Measurements from ENCODE around the gene PRDX6. TPM values are rescaled to one million over a fixed set of nuclear protein-coding genes. Genes with fewer than 3 reads are reported as not detected.

The PRDX6 gene
- total and polyA plus RNA-seq, 7 donors, result 369 to 592 (median 529) TPM

DNA sequence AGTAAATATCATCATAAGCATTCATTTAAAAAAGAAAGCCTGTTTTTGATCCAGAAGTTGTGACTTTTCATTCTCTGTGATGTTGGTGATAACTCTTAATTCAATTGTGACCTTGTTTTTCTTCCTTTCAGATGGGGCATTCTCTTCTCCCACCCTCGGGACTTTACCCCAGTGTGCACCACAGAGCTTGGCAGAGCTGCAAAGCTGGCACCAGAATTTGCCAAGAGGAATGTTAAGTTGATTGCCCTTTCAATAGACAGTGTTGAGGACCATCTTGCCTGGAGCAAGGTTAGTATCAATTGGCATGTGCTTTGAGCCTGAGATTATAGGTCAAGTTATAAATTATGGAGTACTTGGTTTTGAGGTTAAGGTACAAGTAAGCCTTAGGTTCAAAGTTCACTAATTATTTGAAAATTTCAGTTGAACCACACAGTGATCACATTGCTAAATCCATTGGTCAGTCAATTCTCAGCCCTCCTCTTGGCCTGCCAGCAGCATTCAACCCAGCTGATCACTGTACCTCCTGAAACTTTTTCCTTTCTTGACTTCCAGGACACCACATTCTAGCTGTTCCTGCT is 4.1 kb downstream of the PRDX6 start:
- peaks cover 27 to 70% of the 10 kb centered on the region in 2 donors for H3K36me3 ChIP-seq (ENCODE audit: insufficient read depth in 1 of 2, low read depth in 1 of 2)
- H3K9me3 ChIP-seq, result no peaks in the 10 kb centered on the region
- WGBS, 3 donors, result 8 to 23% (median 19%) methylated on average over 1 of the region's 1 CpG
- H3K27me3 ChIP-seq (ENCODE audit: insufficient read depth in 3 of 3, low read length in 2 of 3), result no peaks in the 10 kb centered on the region
- peak overlapping the region; percentile 88 for H3K4me3 ChIP-seq
- intact Hi-C loops (cut with DNase I), result loop anchor here in 1 of 2 donors (10.0 kb wide), 1 partner anchor 454 kb away; no protein-coding TSS in a partner anchor
- TF ChIP-seq, protein P1, sequence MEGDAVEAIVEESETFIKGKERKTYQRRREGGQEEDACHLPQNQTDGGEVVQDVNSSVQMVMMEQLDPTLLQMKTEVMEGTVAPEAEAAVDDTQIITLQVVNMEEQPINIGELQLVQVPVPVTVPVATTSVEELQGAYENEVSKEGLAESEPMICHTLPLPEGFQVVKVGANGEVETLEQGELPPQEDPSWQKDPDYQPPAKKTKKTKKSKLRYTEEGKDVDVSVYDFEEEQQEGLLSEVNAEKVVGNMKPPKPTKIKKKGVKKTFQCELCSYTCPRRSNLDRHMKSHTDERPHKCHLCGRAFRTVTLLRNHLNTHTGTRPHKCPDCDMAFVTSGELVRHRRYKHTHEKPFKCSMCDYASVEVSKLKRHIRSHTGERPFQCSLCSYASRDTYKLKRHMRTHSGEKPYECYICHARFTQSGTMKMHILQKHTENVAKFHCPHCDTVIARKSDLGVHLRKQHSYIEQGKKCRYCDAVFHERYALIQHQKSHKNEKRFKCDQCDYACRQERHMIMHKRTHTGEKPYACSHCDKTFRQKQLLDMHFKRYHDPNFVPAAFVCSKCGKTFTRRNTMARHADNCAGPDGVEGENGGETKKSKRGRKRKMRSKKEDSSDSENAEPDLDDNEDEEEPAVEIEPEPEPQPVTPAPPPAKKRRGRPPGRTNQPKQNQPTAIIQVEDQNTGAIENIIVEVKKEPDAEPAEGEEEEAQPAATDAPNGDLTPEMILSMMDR (IDR thresholded peaks at IDR 0.05), result no peak
- H3K4me1 ChIP-seq, result peaks cover 34% of the 10 kb centered on the region
- no peak overlapping the region for H3K27ac ChIP-seq
- ATAC-seq (no peak), DNase-seq (no peak)

DNA sequence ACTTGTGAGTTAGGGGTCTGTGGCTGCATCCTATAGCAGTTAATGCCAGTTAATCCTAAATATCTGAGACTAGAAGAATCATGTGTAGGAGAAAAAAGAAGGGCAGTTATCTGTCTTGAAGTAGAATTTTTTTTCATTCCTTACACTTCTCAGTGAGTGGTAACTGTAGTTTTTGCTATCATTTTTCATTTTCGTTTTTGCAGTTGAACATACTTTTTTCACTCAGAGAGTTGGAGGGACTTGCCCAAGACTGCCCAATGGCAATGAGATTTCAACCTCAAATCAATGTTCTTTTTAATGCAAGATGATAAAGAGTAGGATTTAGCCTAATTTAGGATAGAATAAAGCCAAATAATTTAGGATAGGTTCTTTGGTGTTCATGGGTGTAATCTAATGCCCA is 5.5 kb downstream of the PRDX6 start:
- intact Hi-C loops (cut with DNase I), result loop anchor here in 1 of 2 donors (10.0 kb wide), 1 partner anchor 452 kb away; no protein-coding TSS in a partner anchor
- H3K4me3 ChIP-seq, result no peak overlapping the region
- 82 to 97% (median 90%) methylated on average over 1 of the region's 1 CpG for WGBS, 3 donors
- H3K36me3 ChIP-seq (ENCODE audit: insufficient read depth in 1 of 2, low read depth in 1 of 2), result peaks cover 33 to 84% of the 10 kb centered on the region in 2 donors
- TF ChIP-seq, protein P1 (IDR thresholded peaks at IDR 0.05), result no peak
- H3K9me3 ChIP-seq, result no peaks in the 10 kb centered on the region
- H3K27ac ChIP-seq, result no peak overlapping the region
- no peaks in the 10 kb centered on the region for H3K27me3 ChIP-seq (ENCODE audit: insufficient read depth in 3 of 3, low read length in 2 of 3)
- H3K4me1 ChIP-seq, result peaks cover 34% of the 10 kb centered on the region
- ATAC-seq, result no peak
- no peak for DNase-seq

DNA sequence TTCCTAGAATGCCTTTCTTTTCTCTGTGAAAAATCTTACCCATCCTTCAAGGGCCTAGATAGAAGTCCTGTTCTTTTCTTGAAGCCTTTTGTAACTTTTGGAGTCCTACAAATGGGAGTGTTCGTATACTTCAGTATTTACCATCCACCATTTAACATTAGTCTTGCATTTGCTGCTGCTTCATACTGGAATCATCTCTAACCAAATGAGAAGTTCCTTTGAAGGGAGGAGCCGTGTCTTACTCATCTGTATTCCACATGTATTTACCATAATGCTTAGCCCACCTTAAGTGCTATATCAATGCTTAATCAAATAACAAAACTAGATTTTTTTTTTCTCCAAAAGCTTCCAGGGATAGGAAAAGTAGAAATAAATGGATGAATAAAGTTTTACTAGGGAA is 7.1 kb downstream of the PRDX6 start:
- Histone ChIP-seq H3K27ac (no peak overlapping the region), H3K4me1 (peaks cover 25% of the 10 kb centered on the region), H3K27me3 (ENCODE audit: insufficient read depth in 3 of 3, low read length in 2 of 3) (no peaks in the 10 kb centered on the region), H3K36me3 (ENCODE audit: insufficient read depth in 1 of 2, low read depth in 1 of 2) (peaks cover 40 to 100% of the 10 kb centered on the region in 2 donors), H3K4me3 (no peak overlapping the region), H3K9me3 (no peaks in the 10 kb centered on the region)
- TF ChIP-seq, protein P1 (IDR thresholded peaks at IDR 0.05), result no peak
- intact Hi-C loops (cut with DNase I), result loop anchor here in 1 of 2 donors (10.0 kb wide), 1 partner anchor 451 kb away; no protein-coding TSS in a partner anchor
- ATAC-seq (no peak), DNase-seq (no peak)
- 87 to 93% (median 92%) methylated on average over 2 of the region's 2 CpGs for WGBS, 3 donors

DNA sequence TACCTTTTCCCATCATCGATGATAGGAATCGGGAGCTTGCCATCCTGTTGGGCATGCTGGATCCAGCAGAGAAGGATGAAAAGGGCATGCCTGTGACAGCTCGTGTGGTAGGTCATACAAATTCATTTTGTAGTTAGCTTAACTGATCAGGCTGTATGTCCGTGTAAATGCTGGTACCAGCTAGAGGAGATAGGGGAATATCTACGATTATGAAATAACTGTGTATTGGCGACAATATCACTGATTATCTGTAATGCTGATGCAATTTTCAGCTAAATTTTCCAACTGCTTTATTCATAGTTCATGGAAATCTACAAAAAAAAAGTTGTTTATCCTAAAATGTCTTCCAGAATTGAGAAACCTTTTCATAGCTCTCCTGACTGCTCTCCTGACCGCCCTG is 8.3 kb downstream of the PRDX6 start:
- Histone ChIP-seq H3K36me3 (ENCODE audit: insufficient read depth in 1 of 2, low read depth in 1 of 2) (peaks cover 40 to 100% of the 10 kb centered on the region in 2 donors), H3K27ac (no peak overlapping the region), H3K27me3 (ENCODE audit: insufficient read depth in 3 of 3, low read length in 2 of 3) (no peaks in the 10 kb centered on the region), H3K4me1 (peaks cover 14% of the 10 kb centered on the region), H3K9me3 (no peaks in the 10 kb centered on the region), H3K4me3 (no peak overlapping the region)
- TF ChIP-seq, protein P1 (IDR thresholded peaks at IDR 0.05), result no peak
- ATAC-seq (no peak), DNase-seq (no peak)
- intact Hi-C loops (cut with DNase I), result loop anchor here in 1 of 2 donors (10.0 kb wide), 1 partner anchor 449 kb away; no protein-coding TSS in a partner anchor
- WGBS, 3 donors, result 92 to 94% (median 93%) methylated on average over 7 of the region's 7 CpGs

All from psoas muscle (tissue), 8 donors.